Airway epithelial cell (primary cell): Measurements from ENCODE around the gene TNFSF13B. TPM values are rescaled to one million over a fixed set of nuclear protein-coding genes. Genes with fewer than 3 reads are reported as not detected.

ENCODE experiments used
- total RNA-seq: library from RNA; depleted of rRNA; stranded (reverse); fragments of >200 nt; gene quantifications from 2 replicates; pipeline ENCODE4 v1.2.3, GENCODE V29; 2015

TNFSF13B gene
- total RNA-seq: 0.14 TPM in 1 of 2 replicates, not detected in the other

GRCh38 chr13:108269601-108270328 is at the start of gene TNFSF13B:
Gene TNFSF13B, plus strand, starts transcription at chr13:108269718. Its CDS starts 178 bp downstream, at chr13:108269896.

Other genes starting within 250 kb of the TNFSF13B start
- gene LIG4, start 54.2 kb upstream of the TNFSF13B start, total RNA-seq: 8.3 and 9.5 TPM in 2 replicates
- 5.6 and 6.7 TPM in 2 replicates for gene ABHD13, start 51.3 kb upstream of the TNFSF13B start, total RNA-seq